ENCODE measurements around the gene NPTN. TPM values are rescaled to one million over a fixed set of nuclear protein-coding genes. Genes with fewer than 3 reads are reported as not detected.

The NPTN gene
- total RNA-seq, 5 donors from 2014 or later (not counting 1 experiment from before 2014, with no cell fraction given) = 24.7 to 34.9 (median 33.1) TPM

DNA sequence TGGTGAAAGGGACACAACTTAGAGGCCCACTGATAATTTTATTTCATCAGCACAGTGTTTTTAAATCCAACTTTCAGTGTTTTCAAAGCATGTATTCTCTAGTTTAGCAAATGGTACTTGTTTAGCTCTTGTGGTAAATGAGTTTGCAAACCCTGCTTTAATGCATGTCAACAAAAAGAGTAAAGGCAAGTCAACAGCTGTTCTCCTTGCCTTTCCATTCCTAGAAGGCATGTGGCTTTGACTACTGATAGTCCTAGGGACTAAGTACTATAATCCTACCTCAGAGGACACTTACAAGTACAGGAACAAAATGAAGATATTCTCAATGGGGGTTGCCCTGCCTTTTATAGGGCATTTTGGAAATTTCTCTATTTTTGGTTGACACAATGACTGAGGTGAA, 13.1 kb downstream of the NPTN start:
- no peak for ATAC-seq (replicated peaks in 1 of 4)
- no peaks in the 10 kb centered on the region for H3K27me3 Mint-ChIP-seq
- Histone ChIP-seq H3K36me3 (ENCODE audit: control insufficient read depth in 2 of 2, extremely low read depth in 1 of 2, insufficient read depth in 1 of 2, low read length in 1 of 2) (no peaks in the 10 kb centered on the region), H3K4me3 (ENCODE audit: control insufficient read depth in 1 of 2, extremely low read depth in 1 of 2, low read length in 1 of 2) (no peak overlapping the region), H3K27ac (ENCODE audit: low read length) (no peak overlapping the region), H3K4me1 (ENCODE audit: control insufficient read depth in 1 of 2, extremely low read depth in 1 of 2, insufficient read depth in 2 of 2, low read length in 2 of 2) (peaks cover 0 to 2% of the 10 kb centered on the region in 2 experiments), H3K27me3 (replicated peaks in 1 of 2; ENCODE audit: control insufficient read depth in 2 of 2, extremely low read depth in 1 of 2, insufficient read depth in 2 of 2, low read length in 1 of 2) (no peaks in the 10 kb centered on the region), H3K9me3 (no peaks in the 10 kb centered on the region)
- peaks cover 7% of the 10 kb centered on the region for H3K36me3 Mint-ChIP-seq
- DNase-seq = no peak
- H3K4me3 Mint-ChIP-seq = no peak overlapping the region
- H3K27ac Mint-ChIP-seq = no peak overlapping the region
- ChIA-PET CTCF (interaction anchor here in 1 of 2 donors (0.6 to 4.1 kb wide), 3 partner anchors 12 to 53 kb away, joined by 4 to 18 read pairs (median 10); no protein-coding TSS in a partner anchor), POLR2A (no interaction called here)
- no peaks in the 10 kb centered on the region for H3K9me3 Mint-ChIP-seq
- H3K4me1 Mint-ChIP-seq = peaks cover 67 to 79% (median 75%) of the 10 kb centered on the region in 3 donors

DNA sequence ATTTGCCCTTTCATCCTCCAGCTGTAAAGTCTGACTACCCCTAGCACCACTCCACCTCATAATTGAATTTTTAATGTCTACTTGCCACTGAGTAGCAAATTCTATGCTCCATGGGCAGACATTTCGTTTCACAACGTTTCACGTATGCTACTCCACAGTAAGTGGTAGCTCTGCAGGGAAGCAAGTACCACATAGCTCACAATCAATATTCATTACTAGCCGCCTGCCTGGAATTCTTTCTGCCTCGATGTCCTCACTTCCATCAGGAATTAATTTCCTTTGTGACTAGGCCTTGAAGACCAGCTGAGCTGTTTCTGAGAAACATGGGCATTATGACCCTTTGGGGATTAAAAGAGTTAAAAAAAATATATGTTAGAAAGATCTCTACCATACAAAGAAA, 15.3 kb downstream of the NPTN start:
- no peaks in the 10 kb centered on the region for H3K36me3 ChIP-seq (ENCODE audit: control insufficient read depth in 2 of 2, extremely low read depth in 1 of 2, insufficient read depth in 1 of 2, low read length in 1 of 2)
- H3K4me3 ChIP-seq (ENCODE audit: control insufficient read depth in 1 of 2, extremely low read depth in 1 of 2, low read length in 1 of 2) = no peak overlapping the region
- Mint-ChIP-seq H3K27me3 (no peaks in the 10 kb centered on the region), H3K9me3 (no peaks in the 10 kb centered on the region), H3K27ac (no peak overlapping the region), H3K36me3 (peaks cover 7% of the 10 kb centered on the region), H3K4me1 (peaks cover 56 to 62% (median 59%) of the 10 kb centered on the region in 3 donors), H3K4me3 (no peak overlapping the region)
- POLR2A ChIA-PET = interaction anchor here in 1 of 2 donors (0.5 kb wide), 1 partner anchor 9 kb away, joined by 4 read pairs; no protein-coding TSS in a partner anchor
- CTCF ChIA-PET = interaction anchor here in 1 of 2 donors (0.5 to 4.1 kb wide), 2 partner anchors 19 to 593 kb away, joined by 3 to 18 read pairs; no protein-coding TSS in a partner anchor
- no peak overlapping the region for H3K27ac ChIP-seq (ENCODE audit: low read length)
- WGBS (ENCODE audit: insufficient coverage) = 96% methylated on average over 3 of the region's 5 CpGs
- DNase-seq = no peak
- no peaks in the 10 kb centered on the region for H3K27me3 ChIP-seq (replicated peaks in 1 of 2; ENCODE audit: control insufficient read depth in 2 of 2, extremely low read depth in 1 of 2, insufficient read depth in 2 of 2, low read length in 1 of 2)
- no peaks in the 10 kb centered on the region for H3K9me3 ChIP-seq
- H3K4me1 ChIP-seq (ENCODE audit: control insufficient read depth in 1 of 2, extremely low read depth in 1 of 2, insufficient read depth in 2 of 2, low read length in 2 of 2) = peaks cover 0 to 2% of the 10 kb centered on the region in 2 experiments
- ATAC-seq (replicated peaks in 1 of 4) = no peak

DNA sequence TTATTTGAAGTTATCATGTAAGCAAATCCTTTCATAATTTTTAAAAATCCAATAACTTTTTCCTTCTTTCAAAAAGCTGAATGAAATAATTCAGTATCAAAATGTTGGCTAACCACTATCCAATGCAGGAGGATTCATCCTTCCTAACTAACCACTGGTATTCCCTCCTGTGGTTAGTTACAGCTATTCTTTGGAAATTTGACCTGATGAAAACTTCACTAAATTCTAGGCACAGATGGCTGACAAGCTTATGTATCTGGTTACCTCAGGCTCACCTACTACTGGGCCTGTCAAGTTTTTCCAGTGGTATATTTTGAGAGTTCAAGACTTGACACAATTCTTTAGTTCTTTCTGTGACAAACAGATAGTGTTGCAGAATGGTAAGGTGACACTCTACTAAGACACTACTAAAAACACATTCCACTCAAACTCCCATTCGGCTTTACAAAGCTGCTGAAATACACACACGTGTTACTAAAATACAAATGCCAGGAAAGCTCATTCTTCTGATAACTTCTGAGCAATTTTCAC, 15.8 kb downstream of the NPTN start:
- H3K27ac Mint-ChIP-seq = no peak overlapping the region
- ATAC-seq (replicated peaks in 1 of 4) (no peak), DNase-seq (no peak)
- H3K4me1 Mint-ChIP-seq = peaks cover 52 to 59% (median 56%) of the 10 kb centered on the region in 3 donors
- Histone ChIP-seq H3K27me3 (replicated peaks in 1 of 2; ENCODE audit: control insufficient read depth in 2 of 2, extremely low read depth in 1 of 2, insufficient read depth in 2 of 2, low read length in 1 of 2) (no peaks in the 10 kb centered on the region), H3K27ac (ENCODE audit: low read length) (no peak overlapping the region), H3K9me3 (no peaks in the 10 kb centered on the region), H3K4me3 (ENCODE audit: control insufficient read depth in 1 of 2, extremely low read depth in 1 of 2, low read length in 1 of 2) (no peak overlapping the region), H3K36me3 (ENCODE audit: control insufficient read depth in 2 of 2, extremely low read depth in 1 of 2, insufficient read depth in 1 of 2, low read length in 1 of 2) (no peaks in the 10 kb centered on the region), H3K4me1 (ENCODE audit: control insufficient read depth in 1 of 2, extremely low read depth in 1 of 2, insufficient read depth in 2 of 2, low read length in 2 of 2) (peaks cover 0 to 2% of the 10 kb centered on the region in 2 experiments)
- no peaks in the 10 kb centered on the region for H3K9me3 Mint-ChIP-seq
- no peaks in the 10 kb centered on the region for H3K27me3 Mint-ChIP-seq
- 96% methylated on average over 2 of the region's 2 CpGs for WGBS (ENCODE audit: insufficient coverage)
- POLR2A ChIA-PET = interaction anchor here (0.5 kb wide), 2 partner anchors 10 to 47 kb away, joined by 3 to 4 read pairs; no protein-coding TSS in a partner anchor
- no peak overlapping the region for H3K4me3 Mint-ChIP-seq
- H3K36me3 Mint-ChIP-seq = peaks cover 7% of the 10 kb centered on the region
- CTCF ChIA-PET = interaction anchor here in 1 of 2 donors (0.6 to 4.1 kb wide), 2 partner anchors 13 to 19 kb away, joined by 3 to 18 read pairs; no protein-coding TSS in a partner anchor

DNA sequence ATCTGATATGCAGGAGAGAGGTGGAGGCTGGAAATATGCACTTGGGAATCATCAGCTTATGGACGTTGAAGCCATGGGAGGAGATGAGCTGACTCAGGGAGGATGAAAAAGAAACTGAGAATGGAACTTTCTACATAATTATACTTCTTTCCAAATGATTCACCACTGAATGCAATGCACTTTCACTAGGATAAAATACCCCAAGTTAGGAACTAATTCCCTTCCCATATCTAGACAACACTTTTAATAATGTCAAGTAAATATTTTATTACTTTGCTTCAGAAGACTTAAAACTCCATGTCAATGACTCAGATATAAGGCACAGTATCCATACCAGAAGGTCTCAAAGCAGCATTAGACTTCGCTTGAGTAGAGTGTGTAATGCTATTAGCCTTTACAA, 24.2 kb downstream of the NPTN start:
- Histone ChIP-seq H3K27me3 (replicated peaks in 1 of 2; ENCODE audit: control insufficient read depth in 2 of 2, extremely low read depth in 1 of 2, insufficient read depth in 2 of 2, low read length in 1 of 2) (no peaks in the 10 kb centered on the region), H3K36me3 (ENCODE audit: control insufficient read depth in 2 of 2, extremely low read depth in 1 of 2, insufficient read depth in 1 of 2, low read length in 1 of 2) (no peaks in the 10 kb centered on the region), H3K9me3 (no peaks in the 10 kb centered on the region), H3K4me1 (ENCODE audit: control insufficient read depth in 1 of 2, extremely low read depth in 1 of 2, insufficient read depth in 2 of 2, low read length in 2 of 2) (no peaks in the 10 kb centered on the region), H3K4me3 (ENCODE audit: control insufficient read depth in 1 of 2, extremely low read depth in 1 of 2, low read length in 1 of 2) (no peak overlapping the region), H3K27ac (ENCODE audit: low read length) (no peak overlapping the region)
- no peak overlapping the region for H3K27ac Mint-ChIP-seq
- no peak for ATAC-seq (replicated peaks in 1 of 4)
- H3K27me3 Mint-ChIP-seq = no peaks in the 10 kb centered on the region
- POLR2A ChIA-PET = no interaction called here
- H3K4me3 Mint-ChIP-seq = no peak overlapping the region
- CTCF ChIA-PET = no interaction called here
- H3K36me3 Mint-ChIP-seq = peaks cover 14% of the 10 kb centered on the region
- WGBS (ENCODE audit: insufficient coverage) = 100% methylated on average over 1 of the region's 2 CpGs
- H3K4me1 Mint-ChIP-seq = peaks cover 60 to 68% (median 62%) of the 10 kb centered on the region in 3 donors
- no peak for DNase-seq
- peaks cover 0 to 4% (median 3%) of the 10 kb centered on the region in 3 donors for H3K9me3 Mint-ChIP-seq

DNA sequence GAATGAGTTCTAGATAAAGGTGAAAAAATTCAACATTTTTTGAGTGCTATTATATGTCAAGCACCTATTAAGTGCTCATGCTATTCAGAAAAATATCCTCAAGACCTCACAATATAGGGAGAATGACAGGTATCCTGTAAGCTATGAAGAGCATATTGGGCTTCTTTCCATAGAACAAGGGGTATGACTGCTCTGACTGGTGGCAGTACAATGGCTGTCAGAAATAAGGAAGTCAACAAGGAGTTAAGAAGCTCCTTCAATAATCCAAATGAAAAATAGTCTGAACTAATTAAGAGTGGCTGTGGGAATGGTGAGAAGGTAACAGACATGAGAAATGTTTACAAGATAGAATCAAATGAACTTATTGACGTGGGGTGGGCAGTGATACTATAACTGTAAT, 24.7 kb downstream of the NPTN start:
- H3K27me3 ChIP-seq (replicated peaks in 1 of 2; ENCODE audit: control insufficient read depth in 2 of 2, extremely low read depth in 1 of 2, insufficient read depth in 2 of 2, low read length in 1 of 2) = no peaks in the 10 kb centered on the region
- POLR2A ChIA-PET = no interaction called here
- no peak overlapping the region for H3K27ac ChIP-seq (ENCODE audit: low read length)
- H3K36me3 ChIP-seq (ENCODE audit: control insufficient read depth in 2 of 2, extremely low read depth in 1 of 2, insufficient read depth in 1 of 2, low read length in 1 of 2) = no peaks in the 10 kb centered on the region
- Mint-ChIP-seq H3K27ac (no peak overlapping the region), H3K27me3 (no peaks in the 10 kb centered on the region), H3K4me3 (no peak overlapping the region), H3K9me3 (peaks cover 0 to 4% (median 3%) of the 10 kb centered on the region in 3 donors), H3K4me1 (peaks cover 60 to 72% (median 63%) of the 10 kb centered on the region in 3 donors), H3K36me3 (peaks cover 14% of the 10 kb centered on the region)
- ATAC-seq (replicated peaks in 1 of 4) (no peak), DNase-seq (no peak)
- 100% methylated on average over 1 of the region's 1 CpG for WGBS (ENCODE audit: insufficient coverage)
- no peak overlapping the region for H3K4me3 ChIP-seq (ENCODE audit: control insufficient read depth in 1 of 2, extremely low read depth in 1 of 2, low read length in 1 of 2)
- CTCF ChIA-PET = no interaction called here
- H3K9me3 ChIP-seq = no peaks in the 10 kb centered on the region
- no peaks in the 10 kb centered on the region for H3K4me1 ChIP-seq (ENCODE audit: control insufficient read depth in 1 of 2, extremely low read depth in 1 of 2, insufficient read depth in 2 of 2, low read length in 2 of 2)

DNA sequence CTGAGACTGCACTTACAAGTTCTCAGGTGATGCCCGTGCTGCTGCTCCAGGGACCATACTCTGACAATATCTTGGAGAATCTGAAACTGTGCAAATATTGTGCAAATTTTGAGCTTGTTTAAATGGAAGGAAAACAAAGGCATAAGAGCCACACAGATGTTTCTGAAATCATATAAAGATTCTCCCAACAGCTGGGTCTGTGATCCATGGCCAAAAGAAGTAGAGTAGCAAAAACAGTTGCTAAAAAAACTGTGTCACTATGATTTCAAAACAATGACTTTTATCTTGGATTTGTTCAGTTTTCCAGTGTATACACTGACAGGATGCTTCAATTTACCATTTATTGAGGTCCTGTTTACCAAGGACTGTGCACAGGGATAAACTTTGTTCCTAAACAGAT, 25.3 kb downstream of the NPTN start:
- no peak overlapping the region for H3K4me3 Mint-ChIP-seq
- Histone ChIP-seq H3K27ac (ENCODE audit: low read length) (no peak overlapping the region), H3K4me3 (ENCODE audit: control insufficient read depth in 1 of 2, extremely low read depth in 1 of 2, low read length in 1 of 2) (no peak overlapping the region), H3K36me3 (ENCODE audit: control insufficient read depth in 2 of 2, extremely low read depth in 1 of 2, insufficient read depth in 1 of 2, low read length in 1 of 2) (no peaks in the 10 kb centered on the region), H3K4me1 (ENCODE audit: control insufficient read depth in 1 of 2, extremely low read depth in 1 of 2, insufficient read depth in 2 of 2, low read length in 2 of 2) (peaks cover 4 to 5% of the 10 kb centered on the region in 2 experiments), H3K27me3 (replicated peaks in 1 of 2; ENCODE audit: control insufficient read depth in 2 of 2, extremely low read depth in 1 of 2, insufficient read depth in 2 of 2, low read length in 1 of 2) (no peaks in the 10 kb centered on the region), H3K9me3 (no peaks in the 10 kb centered on the region)
- no peak for ATAC-seq (replicated peaks in 1 of 4)
- ChIA-PET CTCF (interaction anchor here (0.6 to 2.5 kb wide), 2 partner anchors 28 to 29 kb away, joined by 9 to 13 read pairs; no protein-coding TSS in a partner anchor), POLR2A (no interaction called here)
- H3K9me3 Mint-ChIP-seq = peaks cover 0 to 4% (median 3%) of the 10 kb centered on the region in 3 donors
- no peak for DNase-seq
- peaks cover 14% of the 10 kb centered on the region for H3K36me3 Mint-ChIP-seq
- H3K27ac Mint-ChIP-seq = no peak overlapping the region
- peaks cover 57 to 68% (median 63%) of the 10 kb centered on the region in 3 donors for H3K4me1 Mint-ChIP-seq
- 88% methylated on average over 1 of the region's 1 CpG for WGBS (ENCODE audit: insufficient coverage)
- H3K27me3 Mint-ChIP-seq = no peaks in the 10 kb centered on the region

Measured in T-cell (primary cell).